ENCODE data around the gene MYL11.

GRCh38 chr16:30416624-30417528 lies 42.3 kb downstream of the MYL11 start:
- TF ChIP-seq ZSCAN5A (tag by site-specific recombination; IDR thresholded peaks at IDR 0.05) (no peak), REST (tag by site-specific recombination; IDR thresholded peaks at IDR 0.05) (no peak), CTCF (tag by site-specific recombination; IDR thresholded peaks at IDR 0.05) (no peak), ZNF544 (tag by site-specific recombination; IDR thresholded peaks at IDR 0.05) (no peak)

Data from HEK293 (cell line).